HepG2 (cell line): ENCODE measurements around the gene GLYATL1B. TPM values are rescaled to one million over a fixed set of nuclear protein-coding genes. Genes with fewer than 3 reads are reported as not detected.

Source experiments
- CREB1 ChIP-seq, 2 experiments: fragments of 450-650 bp in 1 of 2; IDR thresholded peaks; 2 replicates each; pipeline ENCODE4 v1.6.1; 2016 to 2017; ENCODE audit warnings: control low read depth in 1 of 2, mild to moderate bottlenecking in 1 of 2, missing compliant biosample characterization in 1 of 2, missing genetic modification characterization in 1 of 2
- FOSL1 ChIP-seq: sonication (generic); formaldehyde crosslinking; IDR thresholded peaks from 2 replicates; pipeline ENCODE4 v1.9.0; 2021; ENCODE audit warnings: missing genetic modification reagents, borderline replicate concordance
- GATAD1 ChIP-seq: IDR thresholded peaks from 2 replicates; pipeline ENCODE4 v1.6.1; 2016; ENCODE audit warnings: missing genetic modification reagents, missing compliant biosample characterization
- HDAC1 ChIP-seq: sonication (generic); formaldehyde crosslinking; IDR thresholded peaks from 2 replicates; pipeline ENCODE4 v1.5.1; 2020; ENCODE audit warnings: mild to moderate bottlenecking, missing genetic modification reagents
- HNRNPH1 ChIP-seq: fragments of 200-400 bp; formaldehyde crosslinking; optimal IDR thresholded peaks from 2 replicates; pipeline ENCODE3; 2017; ENCODE audit warnings: mild to moderate bottlenecking, low read depth, low read length
- NR1H2 ChIP-seq: sonication (generic); formaldehyde crosslinking; IDR thresholded peaks from 2 replicates; pipeline ENCODE4 v1.8.1; 2022; ENCODE audit warnings: low read depth, missing genetic modification reagents, borderline replicate concordance
- NR2C2 ChIP-seq: sonication (generic); formaldehyde crosslinking; IDR thresholded peaks from 2 replicates; pipeline ENCODE4 v1.4.0; 2020; ENCODE audit warnings: missing genetic modification reagents, mild to moderate bottlenecking, moderate library complexity, borderline replicate concordance
- NRL ChIP-seq: sonication (generic); formaldehyde crosslinking; IDR thresholded peaks from 2 replicates; pipeline ENCODE4 v1.5.0; 2020; ENCODE audit warnings: missing genetic modification reagents, mild to moderate bottlenecking, moderate library complexity, borderline replicate concordance
- RAD21 ChIP-seq: fragments of 450-650 bp; formaldehyde crosslinking; IDR thresholded peaks from 2 replicates; pipeline ENCODE4 v1.5.0; 2020; ENCODE audit warnings: mild to moderate bottlenecking
- RFX5 ChIP-seq: IDR thresholded peaks from 2 replicates; pipeline ENCODE4 v1.6.1; 2011; ENCODE audit warnings: low read depth, low read length, improper control_type of control experiment
- SMAD9 ChIP-seq: sonication (generic); formaldehyde crosslinking; IDR thresholded peaks from 2 replicates; pipeline ENCODE4 v1.5.1; 2020; ENCODE audit warnings: mild to moderate bottlenecking, missing genetic modification reagents
- SOX13 ChIP-seq, 3 experiments: fragments of 450-650 bp in 1 of 3; sonication (generic) in 1 of 3; formaldehyde crosslinking in 1 of 3; IDR thresholded peaks in 2 of 3; conservative IDR thresholded peaks in 1 of 3; 2 replicates each; pipeline versions ENCODE4 v1.5.0 to v1.6.1; 2016 to 2020; ENCODE audit warnings: antibody characterized with exemption in 1 of 3, mild to moderate bottlenecking in 1 of 3, missing compliant biosample characterization in 1 of 3, missing genetic modification reagents in 1 of 3, moderate library complexity in 1 of 3
- TBX3 ChIP-seq: fragments of 450-650 bp; IDR thresholded peaks from 2 replicates; pipeline ENCODE4 v1.6.1; 2017; ENCODE audit warnings: antibody characterized with exemption, mild to moderate bottlenecking, inconsistent platforms, borderline replicate concordance
- YEATS4 ChIP-seq: sonication (generic); formaldehyde crosslinking; IDR thresholded peaks from 2 replicates; pipeline ENCODE4 v1.4.0; 2020; ENCODE audit warnings: missing genetic modification reagents, borderline replicate concordance
- ZNF124 ChIP-seq: sonication (generic); formaldehyde crosslinking; IDR thresholded peaks from 2 replicates; pipeline ENCODE4 v1.4.0; 2020; ENCODE audit warnings: missing genetic modification reagents
- ZNF3 ChIP-seq: IDR thresholded peaks from 2 replicates; pipeline ENCODE4 v1.7.0; 2017; ENCODE audit warnings: inconsistent platforms
- ZNF329 ChIP-seq: sonication (generic); formaldehyde crosslinking; IDR thresholded peaks from 2 replicates; pipeline ENCODE4 v1.9.0; 2021; ENCODE audit warnings: low read depth, mild to moderate bottlenecking, missing genetic modification reagents
- ZNF619 ChIP-seq: sonication (generic); formaldehyde crosslinking; IDR thresholded peaks from 2 replicates; pipeline ENCODE4 v1.4.0; 2020; ENCODE audit warnings: mild to moderate bottlenecking, missing genetic modification reagents
- ZNF709 ChIP-seq: sonication (generic); formaldehyde crosslinking; IDR thresholded peaks from 2 replicates; pipeline ENCODE4 v1.5.0; 2020; ENCODE audit warnings: mild to moderate bottlenecking, missing genetic modification reagents
- ZNF768 ChIP-seq: sonication (generic); formaldehyde crosslinking; IDR thresholded peaks from 2 replicates; pipeline ENCODE4 v1.4.0; 2020; ENCODE audit warnings: missing genetic modification reagents
- polyA plus RNA-seq, 8 experiments: library from polyadenylated mRNA; depleted of rRNA in 3 of 8; stranded (reverse) in 7 of 8; unstranded in 1 of 8; fragments of >200 nt; fragmentation: Illumina TruSeq in 4 of 8; extraction: Trizol in 4 of 8; gene quantifications; 2 replicates each; pipeline versions ENCODE4 v1.2.1 to v1.2.3, GENCODE V29; 2011 to 2016; ENCODE audit warnings: low read depth in 4 of 8, missing spikeins in 1 of 8, mixed read lengths in 1 of 8; ENCODE audit not compliant: insufficient read depth in 1 of 8
- total RNA-seq, 5 experiments: library from RNA; depleted of rRNA; stranded (reverse); fragments of >200 nt; fragmentation: Illumina TruSeq; extraction: Trizol; gene quantifications; 2 replicates each; pipeline ENCODE4 v1.2.3, GENCODE V29; 2016; ENCODE audit warnings: low read depth in 1 of 5
- TF ChIP-seq, protein P1 (sequence below): sonication (generic); formaldehyde crosslinking; IDR thresholded peaks from 2 replicates; pipeline ENCODE4 v1.4.0; 2020; ENCODE audit warnings: missing genetic modification reagents
- TF ChIP-seq, protein P2 (sequence below): sonication (generic); formaldehyde crosslinking; IDR thresholded peaks from 2 replicates; pipeline ENCODE4 v1.4.0; 2020; ENCODE audit warnings: missing genetic modification reagents
- TF ChIP-seq, protein P3 (sequence below): sonication (generic); formaldehyde crosslinking; IDR thresholded peaks from 2 replicates; pipeline ENCODE4 v1.4.0; 2020; ENCODE audit warnings: mild to moderate bottlenecking, missing genetic modification reagents
- TF ChIP-seq, protein P4 (sequence below): IDR thresholded peaks from 2 replicates; pipeline ENCODE4 v1.6.1; 2016; ENCODE audit warnings: low read depth

Gene GLYATL1B
- total and polyA plus RNA-seq, 2 of the 13 experiments (the other 11 are each of a cell fraction or from before 2014, with no cell fraction given) = not detected

DNA sequence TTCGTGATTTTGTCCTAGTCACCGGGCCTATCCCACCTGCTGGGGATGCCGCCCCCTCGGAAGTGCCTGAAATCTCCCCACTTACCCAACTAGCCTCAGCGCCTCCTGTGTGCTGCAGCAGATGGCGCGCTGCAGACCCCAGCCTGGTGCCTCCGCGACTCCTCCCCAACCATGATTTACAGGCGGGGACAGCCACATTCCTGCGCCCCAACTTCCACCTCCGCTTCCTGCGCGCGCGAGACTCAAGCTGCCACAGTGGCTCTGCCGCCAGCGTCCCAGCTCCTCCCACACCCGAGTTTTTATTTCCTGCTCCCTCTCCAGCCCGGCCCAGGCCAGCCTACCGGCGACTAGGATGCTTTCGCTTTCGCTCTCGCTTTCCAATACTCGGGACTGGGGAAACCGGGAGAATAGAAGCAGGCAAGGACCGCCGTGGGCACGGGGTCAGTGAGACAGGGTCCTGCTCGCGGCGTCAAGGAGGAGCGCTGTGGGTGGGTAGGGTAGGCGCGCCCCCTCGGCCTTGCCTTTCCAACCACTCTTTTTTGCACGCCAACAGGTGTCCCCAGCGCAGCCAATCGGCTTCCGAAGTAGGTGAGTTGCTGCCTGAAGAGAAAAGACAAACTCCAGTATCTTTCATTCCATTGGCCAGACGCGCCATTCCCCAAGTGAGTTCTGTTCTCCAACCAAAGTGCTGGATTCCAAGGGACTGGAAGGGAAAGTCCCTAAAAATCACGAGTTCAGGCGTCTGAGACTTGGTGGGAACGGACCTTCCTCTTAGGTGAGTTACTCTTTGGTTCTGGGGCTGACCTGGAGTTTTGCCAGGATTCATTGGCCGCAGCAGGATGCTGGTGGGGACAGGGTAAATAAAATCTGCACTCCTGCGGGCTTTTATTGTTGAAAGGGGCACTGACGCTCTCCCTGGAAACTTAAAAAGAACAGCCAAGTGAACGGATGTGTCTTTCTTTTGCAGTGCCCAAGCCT, 56.7 kb downstream of the GLYATL1B start, which contains the start of gene FAM111A (continued):
- TF ChIP-seq ZNF124 (CRISPR knock-in tag) (no peak), NR2C2 (CRISPR knock-in tag) (peak; percentile 57; the same call in 1 of the 2 replicates), SMAD9 (peak; percentile 87; the same call in 1 of the 2 replicates), RAD21 (peak; percentile 46; the same call in 1 of the 2 replicates), RFX5 (peak; percentile 91), ZNF329 (no peak), YEATS4 (CRISPR knock-in tag) (peak; percentile 71), NR1H2 (CRISPR knock-in tag) (no peak), ZNF3 (CRISPR knock-in tag) (no peak), ZNF709 (CRISPR knock-in tag) (0 out of 2 replicates have a peak, but pooled peaks have one; percentile 38), SOX13 (IDR thresholded peaks at IDR 0.05) (no peak), SOX13 (CRISPR knock-in tag; conservative IDR thresholded peaks at IDR 0.05 in 1 of 2, IDR thresholded peaks at IDR 0.05 in 1 of 2) (no peak), FOSL1 (CRISPR knock-in tag) (no peak), HDAC1 (peak; percentile 76), NRL (CRISPR knock-in tag) (no peak), ZNF619 (peak; percentile 27; the same call in 1 of the 2 replicates), CREB1 (IDR thresholded peaks at IDR 0.05) (no peak), CREB1 (CRISPR knock-in tag; IDR thresholded peaks at IDR 0.05) (peak; percentile 70), TBX3 (no peak), HNRNPH1 (no peak), GATAD1 (CRISPR knock-in tag) (peak; percentile 43), ZNF768 (CRISPR knock-in tag) (peak; percentile 61; the same call in 1 of the 2 replicates)
- TF ChIP-seq, protein P1, sequence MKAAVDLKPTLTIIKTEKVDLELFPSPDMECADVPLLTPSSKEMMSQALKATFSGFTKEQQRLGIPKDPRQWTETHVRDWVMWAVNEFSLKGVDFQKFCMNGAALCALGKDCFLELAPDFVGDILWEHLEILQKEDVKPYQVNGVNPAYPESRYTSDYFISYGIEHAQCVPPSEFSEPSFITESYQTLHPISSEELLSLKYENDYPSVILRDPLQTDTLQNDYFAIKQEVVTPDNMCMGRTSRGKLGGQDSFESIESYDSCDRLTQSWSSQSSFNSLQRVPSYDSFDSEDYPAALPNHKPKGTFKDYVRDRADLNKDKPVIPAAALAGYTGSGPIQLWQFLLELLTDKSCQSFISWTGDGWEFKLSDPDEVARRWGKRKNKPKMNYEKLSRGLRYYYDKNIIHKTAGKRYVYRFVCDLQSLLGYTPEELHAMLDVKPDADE = peak; percentile 80; the same call in 1 of the 2 replicates
- TF ChIP-seq, protein P2, sequence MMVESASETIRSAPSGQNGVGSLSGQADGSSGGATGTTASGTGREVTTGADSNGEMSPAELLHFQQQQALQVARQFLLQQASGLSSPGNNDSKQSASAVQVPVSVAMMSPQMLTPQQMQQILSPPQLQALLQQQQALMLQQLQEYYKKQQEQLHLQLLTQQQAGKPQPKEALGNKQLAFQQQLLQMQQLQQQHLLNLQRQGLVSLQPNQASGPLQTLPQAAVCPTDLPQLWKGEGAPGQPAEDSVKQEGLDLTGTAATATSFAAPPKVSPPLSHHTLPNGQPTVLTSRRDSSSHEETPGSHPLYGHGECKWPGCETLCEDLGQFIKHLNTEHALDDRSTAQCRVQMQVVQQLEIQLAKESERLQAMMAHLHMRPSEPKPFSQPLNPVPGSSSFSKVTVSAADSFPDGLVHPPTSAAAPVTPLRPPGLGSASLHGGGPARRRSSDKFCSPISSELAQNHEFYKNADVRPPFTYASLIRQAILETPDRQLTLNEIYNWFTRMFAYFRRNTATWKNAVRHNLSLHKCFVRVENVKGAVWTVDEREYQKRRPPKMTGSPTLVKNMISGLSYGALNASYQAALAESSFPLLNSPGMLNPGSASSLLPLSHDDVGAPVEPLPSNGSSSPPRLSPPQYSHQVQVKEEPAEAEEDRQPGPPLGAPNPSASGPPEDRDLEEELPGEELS (CRISPR knock-in tag) = peak; percentile 30; the same call in 1 of the 2 replicates
- TF ChIP-seq, protein P3, sequence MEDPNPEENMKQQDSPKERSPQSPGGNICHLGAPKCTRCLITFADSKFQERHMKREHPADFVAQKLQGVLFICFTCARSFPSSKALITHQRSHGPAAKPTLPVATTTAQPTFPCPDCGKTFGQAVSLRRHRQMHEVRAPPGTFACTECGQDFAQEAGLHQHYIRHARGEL (CRISPR knock-in tag) = 0 out of 2 replicates have a peak, but pooled peaks have one; percentile 66
- TF ChIP-seq, protein P4, sequence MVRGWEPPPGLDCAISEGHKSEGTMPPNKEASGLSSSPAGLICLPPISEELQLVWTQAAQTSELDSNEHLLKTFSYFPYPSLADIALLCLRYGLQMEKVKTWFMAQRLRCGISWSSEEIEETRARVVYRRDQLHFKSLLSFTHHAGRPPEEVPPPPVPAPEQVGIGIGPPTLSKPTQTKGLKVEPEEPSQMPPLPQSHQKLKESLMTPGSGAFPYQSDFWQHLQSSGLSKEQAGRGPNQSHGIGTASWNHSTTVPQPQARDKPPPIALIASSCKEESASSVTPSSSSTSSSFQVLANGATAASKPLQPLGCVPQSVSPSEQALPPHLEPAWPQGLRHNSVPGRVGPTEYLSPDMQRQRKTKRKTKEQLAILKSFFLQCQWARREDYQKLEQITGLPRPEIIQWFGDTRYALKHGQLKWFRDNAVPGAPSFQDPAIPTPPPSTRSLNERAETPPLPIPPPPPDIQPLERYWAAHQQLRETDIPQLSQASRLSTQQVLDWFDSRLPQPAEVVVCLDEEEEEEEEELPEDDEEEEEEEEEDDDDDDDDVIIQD = 0 out of 2 replicates have a peak, but pooled peaks have one; percentile 18
